Measurements from ENCODE around the gene LYRM9.

LYRM9 gene

DNA sequence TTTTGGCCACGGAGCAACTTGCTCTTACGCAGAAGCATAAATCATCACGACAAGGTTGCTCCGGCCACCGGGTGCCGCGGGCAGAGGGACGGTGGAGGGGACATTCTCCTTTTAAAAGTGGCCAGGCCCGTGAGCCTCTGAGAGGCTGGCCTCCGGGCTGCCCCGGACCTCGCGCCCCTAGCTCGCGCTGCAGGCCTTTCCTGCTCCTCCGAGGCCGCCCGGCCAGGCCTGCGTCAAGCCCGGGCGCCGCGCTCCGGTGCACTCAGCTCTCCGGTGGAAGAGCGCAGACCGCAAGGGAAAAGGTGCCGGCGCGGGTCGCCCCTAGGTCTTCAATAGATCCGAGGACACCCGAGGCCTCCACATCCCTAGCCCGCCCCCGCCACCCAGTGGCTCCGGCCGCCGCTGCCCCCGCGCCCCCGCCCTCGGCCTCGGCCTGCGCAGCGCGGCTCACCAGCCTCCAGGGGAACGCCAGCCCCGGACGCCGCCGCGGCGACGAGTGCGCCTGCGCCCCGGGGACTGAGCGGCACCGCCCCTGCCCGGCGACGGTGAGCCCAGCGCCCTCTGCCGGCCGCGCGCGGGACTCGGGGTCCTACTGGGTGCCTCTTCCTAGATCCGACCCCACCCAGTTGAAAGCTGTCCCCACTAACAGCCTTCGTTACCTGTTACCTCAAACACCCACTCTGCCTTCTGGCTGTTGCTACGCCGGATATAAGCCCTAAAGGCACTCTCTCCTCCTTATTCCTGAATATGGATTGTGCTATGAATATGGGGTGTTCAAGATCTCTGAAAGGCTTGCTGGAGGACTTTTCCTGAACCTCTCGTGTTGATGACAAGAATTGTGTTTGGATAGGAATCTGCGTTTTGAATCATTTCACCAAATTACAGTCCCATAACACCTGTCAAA is at the start of gene LYRM9:
Gene LYRM9 (minus strand): TSS at position 500 of the 904 bp plus-strand sequence. CDS start 10,671 bp downstream, outside the sequence.
- TF ChIP-seq, protein P1, sequence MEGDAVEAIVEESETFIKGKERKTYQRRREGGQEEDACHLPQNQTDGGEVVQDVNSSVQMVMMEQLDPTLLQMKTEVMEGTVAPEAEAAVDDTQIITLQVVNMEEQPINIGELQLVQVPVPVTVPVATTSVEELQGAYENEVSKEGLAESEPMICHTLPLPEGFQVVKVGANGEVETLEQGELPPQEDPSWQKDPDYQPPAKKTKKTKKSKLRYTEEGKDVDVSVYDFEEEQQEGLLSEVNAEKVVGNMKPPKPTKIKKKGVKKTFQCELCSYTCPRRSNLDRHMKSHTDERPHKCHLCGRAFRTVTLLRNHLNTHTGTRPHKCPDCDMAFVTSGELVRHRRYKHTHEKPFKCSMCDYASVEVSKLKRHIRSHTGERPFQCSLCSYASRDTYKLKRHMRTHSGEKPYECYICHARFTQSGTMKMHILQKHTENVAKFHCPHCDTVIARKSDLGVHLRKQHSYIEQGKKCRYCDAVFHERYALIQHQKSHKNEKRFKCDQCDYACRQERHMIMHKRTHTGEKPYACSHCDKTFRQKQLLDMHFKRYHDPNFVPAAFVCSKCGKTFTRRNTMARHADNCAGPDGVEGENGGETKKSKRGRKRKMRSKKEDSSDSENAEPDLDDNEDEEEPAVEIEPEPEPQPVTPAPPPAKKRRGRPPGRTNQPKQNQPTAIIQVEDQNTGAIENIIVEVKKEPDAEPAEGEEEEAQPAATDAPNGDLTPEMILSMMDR (conservative IDR thresholded peaks at IDR 0.05), result peak; percentile 100
- H3K27ac ChIP-seq, result peak within 1 kb of the TSS; percentile 76

DNA sequence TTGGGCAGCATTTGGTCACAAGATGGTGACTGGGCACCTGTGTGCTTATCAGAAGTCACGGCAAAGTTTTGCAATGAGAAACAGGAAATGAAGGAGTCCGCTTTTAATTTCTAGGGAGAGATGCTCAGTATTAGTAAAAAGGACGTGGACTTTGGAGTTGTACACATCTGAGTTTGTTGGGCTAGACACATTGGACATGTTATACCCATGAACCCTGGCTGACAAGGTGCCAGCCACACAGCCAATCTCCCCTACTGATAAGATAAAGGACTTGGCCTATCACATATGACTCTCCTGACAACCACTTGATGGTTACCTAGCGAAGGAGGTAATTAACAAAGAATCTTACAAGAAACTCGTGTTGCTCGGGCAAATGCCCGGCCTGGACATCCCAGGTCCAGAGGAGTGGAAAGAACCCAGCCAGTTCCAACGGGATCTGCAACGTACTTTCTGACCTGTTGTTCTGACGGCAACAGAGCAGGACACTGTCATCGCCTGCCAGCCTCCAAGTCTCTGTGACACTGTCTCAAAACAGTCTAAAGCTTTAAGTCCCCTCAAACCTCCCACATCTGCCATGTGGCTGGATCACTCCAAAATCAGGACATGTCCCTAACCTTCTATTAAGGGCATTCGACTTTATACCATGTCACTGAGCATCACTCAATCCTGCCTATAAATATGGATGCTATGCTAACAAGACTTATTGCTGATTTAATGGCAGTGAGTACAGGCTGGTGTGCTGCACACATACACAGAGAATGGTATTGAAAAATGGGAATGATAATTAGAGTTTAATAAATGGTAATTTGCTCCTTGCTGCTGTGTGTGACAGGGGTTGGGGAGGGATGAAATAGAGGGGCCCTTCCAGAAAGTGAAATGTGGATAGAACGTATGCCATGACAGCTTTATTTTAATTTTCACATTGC is 47.6 kb upstream of the LYRM9 start:
- H3K27ac ChIP-seq, result no peak overlapping the region
- TF ChIP-seq, protein P1 (conservative IDR thresholded peaks at IDR 0.05), result no peak

DNA sequence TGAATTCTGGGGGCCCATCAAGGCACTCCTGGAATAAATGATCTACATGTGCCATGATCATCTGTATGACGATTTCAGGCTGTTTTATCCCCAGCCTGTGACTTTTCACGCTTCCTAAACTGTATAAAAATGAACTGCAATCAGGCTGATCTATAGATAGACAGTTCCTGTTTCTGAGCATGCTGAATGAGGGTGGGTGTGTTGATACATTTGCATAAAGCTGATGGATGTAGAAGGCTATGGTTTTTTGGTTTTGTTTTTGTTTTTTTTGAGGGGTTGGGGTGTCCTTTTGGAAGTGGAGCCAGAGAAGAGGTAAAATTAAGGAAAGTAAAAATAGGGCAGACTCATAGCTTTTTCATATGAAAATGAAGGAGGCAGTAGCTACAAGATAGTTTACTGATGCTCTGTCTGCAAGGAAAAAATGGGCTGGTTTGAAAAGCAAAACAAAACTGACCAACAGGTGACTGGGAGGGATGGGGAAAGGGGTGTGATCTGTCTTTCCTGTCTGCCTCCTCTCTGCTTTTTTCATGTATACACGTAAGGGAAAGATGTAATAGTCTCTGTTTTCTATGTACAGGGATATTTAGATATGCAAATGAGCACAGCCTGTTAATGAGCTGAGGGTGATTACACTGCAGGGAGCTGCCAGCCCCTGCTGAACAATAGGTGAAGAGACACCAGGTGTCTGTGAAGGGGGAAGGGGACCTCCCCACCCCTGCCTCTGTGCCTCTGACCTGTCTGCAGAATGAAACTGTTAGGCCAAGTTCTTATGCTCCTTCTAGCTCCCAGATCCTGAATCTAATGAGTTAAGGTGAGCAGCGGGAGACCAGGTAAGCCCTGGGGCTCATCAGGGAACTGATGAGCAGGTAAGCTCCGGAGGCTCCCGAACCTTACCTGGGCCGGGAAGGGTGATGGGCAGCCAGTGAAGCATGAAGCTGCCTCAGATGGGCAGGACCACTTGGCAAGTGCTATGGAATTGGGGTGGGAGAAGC is 46.6 kb upstream of the LYRM9 start:
- TF ChIP-seq, protein P1 (conservative IDR thresholded peaks at IDR 0.05), result no peak
- no peak overlapping the region for H3K27ac ChIP-seq

GRCh38 chr17:27938864-27939263 is 45.7 kb upstream of the LYRM9 start:
- H3K27ac ChIP-seq, result no peak overlapping the region
- TF ChIP-seq, protein P1 (conservative IDR thresholded peaks at IDR 0.05), result no peak

GRCh38 chr17:27938241-27938640 is 45.1 kb upstream of the LYRM9 start:
- H3K27ac ChIP-seq, result no peak overlapping the region
- TF ChIP-seq, protein P1 (conservative IDR thresholded peaks at IDR 0.05), result no peak

DNA sequence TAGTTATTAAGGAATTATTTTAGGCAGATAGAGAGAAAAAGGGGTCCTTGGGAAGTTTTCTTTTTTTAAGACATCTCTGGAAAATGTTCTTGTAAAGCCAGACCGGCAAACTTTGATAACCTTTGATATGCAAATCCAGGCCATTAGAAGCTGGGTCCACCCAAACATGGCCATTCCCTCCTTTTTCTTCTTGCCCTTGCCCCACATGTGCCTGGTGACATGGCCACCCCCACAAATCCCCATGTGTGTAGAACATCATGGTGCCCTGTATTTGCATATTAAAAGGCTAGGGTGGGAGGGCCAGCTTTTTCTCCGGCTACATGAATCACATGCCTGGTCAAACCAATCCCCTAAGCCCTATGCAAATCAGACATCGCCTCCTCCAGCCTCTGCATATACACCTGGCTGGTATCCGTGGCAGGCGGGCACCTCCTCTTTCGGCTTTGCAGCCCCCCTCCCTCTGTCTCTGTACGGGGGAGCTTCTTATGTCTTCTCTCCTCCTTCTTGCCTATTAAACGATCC is 43.9 kb upstream of the LYRM9 start:
- H3K27ac ChIP-seq, result no peak overlapping the region
- TF ChIP-seq, protein P1 (conservative IDR thresholded peaks at IDR 0.05), result no peak

All from VCaP (cell line).